HEK293T (cell line): ENCODE measurements around the gene ZBTB17.

Experiments
- FOXM1 ChIP-seq: fragments of 450-650 bp; IDR thresholded peaks from 2 replicates; pipeline ENCODE4 v1.6.1; 2017; ENCODE audit warnings: mild to moderate bottlenecking, borderline replicate concordance
- NFRKB ChIP-seq: fragments of 450-650 bp; IDR thresholded peaks from 2 replicates; pipeline ENCODE4 v1.6.1; 2016; ENCODE audit warnings: mild to moderate bottlenecking, moderate library complexity
- SUZ12 ChIP-seq: fragments of 450-650 bp; IDR thresholded peaks from 2 replicates; pipeline ENCODE4 v1.6.1; 2016; ENCODE audit warnings: mild to moderate bottlenecking

DNA sequence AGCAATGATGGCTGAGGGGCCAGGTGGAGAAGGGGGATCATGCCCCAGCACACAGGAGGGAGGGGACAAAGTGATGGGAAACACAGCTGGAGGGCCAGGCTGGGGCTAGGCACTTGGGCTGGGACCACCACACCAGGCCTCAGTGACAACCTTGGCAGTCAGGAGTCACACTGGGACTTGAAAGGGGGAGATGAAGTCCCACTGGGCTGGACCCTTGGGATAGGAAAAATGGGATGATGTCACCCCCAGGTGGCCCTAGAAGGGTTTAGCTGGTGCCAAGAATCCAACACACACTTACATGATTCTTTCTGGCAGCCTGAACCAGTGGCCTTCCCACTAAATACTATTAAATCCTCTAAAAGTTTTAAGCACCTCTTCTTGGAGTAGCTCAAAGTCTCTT, 17.1 kb downstream of the ZBTB17 start:
- TF ChIP-seq NFRKB (no peak), SUZ12 (no peak), FOXM1 (no peak)
